ENCODE results near the gene PRRX2. TPM values are rescaled to one million over a fixed set of nuclear protein-coding genes. Genes with fewer than 3 reads are reported as not detected.

Gene PRRX2
- total RNA-seq, 1 donor from 2014 or later, result 1.1 TPM

DNA sequence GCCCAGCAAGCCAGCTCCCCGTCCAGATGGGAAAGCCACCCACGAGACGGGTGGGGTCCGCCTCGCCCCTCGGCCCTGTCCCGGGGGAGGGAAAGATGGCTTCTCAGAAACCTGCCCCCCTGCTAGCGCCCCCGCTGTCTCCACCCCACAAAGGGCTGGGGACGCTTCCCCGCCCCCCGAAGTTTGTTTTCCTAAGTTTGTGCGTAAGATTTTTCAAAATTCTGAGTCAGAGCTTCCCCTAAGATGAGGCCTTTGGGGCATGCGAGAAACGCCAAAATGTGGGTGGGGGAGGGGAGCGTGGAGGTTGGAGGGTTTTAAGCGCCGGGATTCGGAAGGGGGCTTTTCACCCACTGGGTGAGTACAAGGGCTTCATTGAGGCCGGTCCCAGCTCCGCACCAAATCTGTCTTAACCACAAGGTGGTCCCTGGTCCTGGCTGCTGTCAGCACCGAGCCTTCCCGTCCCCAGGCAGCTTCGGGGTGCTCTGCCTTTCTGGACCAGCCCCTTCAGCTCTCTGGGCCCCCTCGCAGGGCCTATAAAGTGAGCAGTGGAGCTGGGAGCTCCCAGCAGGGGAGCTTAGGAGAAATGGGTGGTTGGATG, 32.3 kb downstream of the PRRX2 start:
- Histone ChIP-seq H3K36me3 (no peaks in the 10 kb centered on the region), H3K27me3 (peaks cover 9% of the 10 kb centered on the region), H3K4me1 (peaks cover 6% of the 10 kb centered on the region), H3K27ac (no peak overlapping the region), H3K4me3 (peak overlapping the region; percentile 36), H3K9me3 (no peaks in the 10 kb centered on the region)
- TF ChIP-seq CTCF (IDR thresholded peaks at IDR 0.05), result no peak
- ATAC-seq (no peak), DNase-seq (no peak)
- intact Hi-C loops (cut with DNase I), result no loop called here

DNA sequence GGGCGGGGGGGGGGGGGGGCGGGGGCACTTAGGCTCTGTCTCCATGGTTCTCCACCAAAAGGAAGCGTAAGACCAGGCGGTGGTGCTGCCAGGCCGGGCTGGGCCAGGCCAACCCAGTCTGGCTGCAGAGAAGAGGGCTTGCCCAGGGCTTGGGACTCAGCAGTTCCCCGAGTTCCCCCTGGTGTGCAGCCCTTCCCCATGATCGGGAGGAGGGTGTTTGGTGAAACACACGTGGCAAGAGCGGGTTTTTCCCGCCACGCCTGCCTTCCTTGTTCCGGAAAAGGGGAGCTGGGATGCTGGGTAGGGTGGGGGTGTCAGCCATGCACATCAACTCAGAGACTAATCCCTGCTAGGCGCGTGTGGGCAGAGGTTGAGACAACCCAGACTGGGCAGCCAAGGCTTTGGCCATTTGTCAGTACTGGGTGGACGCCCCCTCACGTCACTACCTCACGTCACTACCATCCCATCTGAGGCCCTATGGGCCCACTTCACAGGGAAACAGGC, 32.9 kb downstream of the PRRX2 start:
- intact Hi-C loops (cut with DNase I), result no loop called here
- H3K9me3 ChIP-seq, result no peaks in the 10 kb centered on the region
- TF ChIP-seq CTCF (IDR thresholded peaks at IDR 0.05), result no peak
- no peak overlapping the region for H3K4me3 ChIP-seq
- no peak for ATAC-seq
- H3K4me1 ChIP-seq, result peaks cover 12% of the 10 kb centered on the region
- no peak for DNase-seq
- peaks cover 9% of the 10 kb centered on the region for H3K27me3 ChIP-seq
- H3K27ac ChIP-seq, result no peak overlapping the region
- H3K36me3 ChIP-seq, result no peaks in the 10 kb centered on the region

DNA sequence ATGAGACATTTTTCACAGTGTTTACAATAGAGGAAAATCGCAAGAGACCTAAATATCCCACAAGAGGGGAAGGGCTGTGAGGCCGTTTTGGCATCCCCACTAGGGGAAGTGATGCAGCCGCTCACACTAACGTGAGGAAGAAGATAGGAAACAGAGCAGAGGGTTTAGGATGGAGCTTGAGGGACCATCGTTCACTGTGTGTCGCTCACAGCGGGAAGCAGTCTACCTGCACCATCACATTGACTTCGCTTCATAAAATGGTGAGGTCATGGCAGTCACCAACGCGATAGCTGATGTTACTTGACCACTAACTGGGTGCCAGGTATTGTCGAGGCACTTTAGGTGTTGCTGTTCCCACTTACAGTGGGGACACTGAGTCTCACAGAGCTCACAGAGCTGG, 35.6 kb downstream of the PRRX2 start:
- Histone ChIP-seq H3K4me1 (peaks cover 13% of the 10 kb centered on the region), H3K9me3 (no peaks in the 10 kb centered on the region), H3K27me3 (peaks cover 9% of the 10 kb centered on the region), H3K4me3 (no peak overlapping the region), H3K36me3 (no peaks in the 10 kb centered on the region), H3K27ac (no peak overlapping the region)
- no peak for DNase-seq
- ATAC-seq, result no peak
- no peak for TF ChIP-seq CTCF (IDR thresholded peaks at IDR 0.05)
- intact Hi-C loops (cut with DNase I), result no loop called here

DNA sequence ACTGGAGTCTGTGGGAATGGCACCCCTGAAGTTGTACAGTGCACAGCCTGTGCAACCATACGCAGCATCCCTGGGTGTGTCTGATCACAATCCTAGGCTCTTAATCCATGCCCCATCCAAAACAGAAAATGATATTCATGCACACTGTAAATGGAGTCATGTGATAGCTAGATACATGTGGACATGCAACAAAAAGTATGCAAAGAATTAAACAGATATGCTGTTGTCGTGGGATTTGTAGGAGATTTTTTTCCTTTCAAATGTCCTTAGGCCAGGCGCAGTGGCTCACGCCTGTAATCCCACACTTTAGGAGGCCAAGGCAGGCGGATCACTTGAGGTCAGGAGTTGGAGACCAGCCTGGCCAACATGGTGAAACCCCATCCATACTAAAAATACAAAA, 36.1 kb downstream of the PRRX2 start:
- intact Hi-C loops (cut with DNase I), result no loop called here

GRCh38 chr9:129702589-129703520, 37.4 kb downstream of the PRRX2 start:
- Histone ChIP-seq H3K4me1 (peaks cover 8% of the 10 kb centered on the region), H3K4me3 (no peak overlapping the region), H3K27ac (no peak overlapping the region), H3K9me3 (no peaks in the 10 kb centered on the region), H3K27me3 (peaks cover 3% of the 10 kb centered on the region), H3K36me3 (no peaks in the 10 kb centered on the region)
- DNase-seq (peak; percentile 79), ATAC-seq (peak; percentile 79)
- intact Hi-C loops (cut with DNase I), result no loop called here
- no peak for TF ChIP-seq CTCF (IDR thresholded peaks at IDR 0.05)

More for the DNA sequence above, 36.1 kb downstream of the PRRX2 start:
- Histone ChIP-seq H3K4me1 (peaks cover 13% of the 10 kb centered on the region), H3K4me3 (no peak overlapping the region), H3K9me3 (no peaks in the 10 kb centered on the region), H3K27ac (no peak overlapping the region), H3K27me3 (peaks cover 9% of the 10 kb centered on the region), H3K36me3 (no peaks in the 10 kb centered on the region)
- no peak for DNase-seq
- no peak for ATAC-seq
- TF ChIP-seq CTCF (IDR thresholded peaks at IDR 0.05), result no peak
